Neural cell (in vitro differentiated cells): ENCODE measurements around the gene BIRC6. TPM values are rescaled to one million over a fixed set of nuclear protein-coding genes. Genes with fewer than 3 reads are reported as not detected.

ENCODE experiments used
- H2AFZ ChIP-seq: fragments of 200-600, 300-800 bp; sonication (generic), shearing (Covaris generic); 2 replicates; pipeline ENCODE4 v1.6.0; 2014; ENCODE audit warnings: low read depth, mild to moderate bottlenecking, antibody characterized with exemption, low read length, moderate library complexity
- H3F3A ChIP-seq: fragments of 200-600 bp; shearing (Covaris generic); 2 replicates; pipeline ENCODE4 v1.6.1; 2016; ENCODE audit warnings: mild to moderate bottlenecking, moderate library complexity, mixed read lengths, antibody characterized with exemption, low read length; ENCODE audit not compliant: insufficient read depth, poor library complexity, severe bottlenecking
- H3K27ac ChIP-seq: fragments of 200-600, 300-800 bp; sonication (generic), shearing (Covaris generic); 2 replicates; pipeline ENCODE4 v1.5.1; 2014; ENCODE audit warnings: mild to moderate bottlenecking, low read length, moderate library complexity
- H3K27me3 ChIP-seq: fragments of 300-800, 200-600 bp; sonication (generic), shearing (Covaris generic); 2 replicates; pipeline ENCODE4 v1.6.0; 2014; ENCODE audit warnings: mild to moderate bottlenecking, low read depth, low read length, moderate library complexity; ENCODE audit not compliant: insufficient read depth
- H3K36me3 ChIP-seq: fragments of 300-800, 200-600 bp; sonication (generic), shearing (Covaris generic); 2 replicates; pipeline ENCODE4 v1.5.1; 2014; ENCODE audit warnings: mild to moderate bottlenecking, antibody characterized with exemption, low read length, moderate library complexity; ENCODE audit not compliant: insufficient read depth
- H3K4me2 ChIP-seq: fragments of 300-800, 200-600 bp; sonication (generic), shearing (Covaris generic); 2 replicates; pipeline ENCODE4 v1.6.0; 2014; ENCODE audit warnings: mild to moderate bottlenecking, low read length
- H3K4me3 ChIP-seq: fragments of 300-800, 200-600 bp; sonication (generic), shearing (Covaris generic); 2 replicates; pipeline ENCODE4 v1.5.1; 2014; ENCODE audit warnings: mild to moderate bottlenecking, low read length, moderate library complexity
- H3K79me2 ChIP-seq: fragments of 200-600 bp; shearing (Covaris generic); replicated peaks from 2 replicates; pipeline ENCODE4 v1.6.0; 2014; ENCODE audit warnings: mild to moderate bottlenecking, low read length, moderate library complexity; ENCODE audit not compliant: insufficient read depth
- H3K9ac ChIP-seq: fragments of 300-800, 200-600 bp; sonication (generic), shearing (Covaris generic); 2 replicates; pipeline ENCODE4 v1.6.1; 2016; ENCODE audit warnings: mild to moderate bottlenecking, low read length, mixed read lengths
- H3K9me2 ChIP-seq: fragments of 200-600 bp; shearing (Covaris generic); 2 replicates; pipeline ENCODE4 v1.6.1; 2016; ENCODE audit warnings: mild to moderate bottlenecking, low read length, mixed read lengths; ENCODE audit not compliant: insufficient read depth
- H3K9me3 ChIP-seq: fragments of 200-600, 300-800 bp; sonication (generic), shearing (Covaris generic); 2 replicates; pipeline ENCODE4 v1.6.1; 2016; ENCODE audit warnings: mild to moderate bottlenecking, mixed run types, low read length, moderate library complexity, mixed read lengths
- H4K20me1 ChIP-seq: fragments of 200-600 bp; shearing (Covaris generic); 2 replicates; pipeline ENCODE4 v1.6.1; 2016; ENCODE audit warnings: mild to moderate bottlenecking, mixed run types; ENCODE audit not compliant: insufficient read depth
- EZH2 ChIP-seq: fragments of 200-600, 300-800 bp; shearing (Covaris generic), sonication (generic); IDR thresholded peaks from 2 replicates; pipeline ENCODE4 v1.6.1; 2014; ENCODE audit warnings: antibody characterized with exemption, low read length, borderline replicate concordance, mild to moderate bottlenecking; ENCODE audit not compliant: insufficient read depth, poor library complexity, severe bottlenecking
- MXI1 ChIP-seq: fragments of 450-650 bp; conservative IDR thresholded peaks from 2 replicates; pipeline ENCODE4 v1.6.1; 2014; ENCODE audit warnings: antibody characterized with exemption, mild to moderate bottlenecking; ENCODE audit not compliant: poor library complexity, severe bottlenecking
- POLR2AphosphoS5 ChIP-seq: IDR thresholded peaks from 2 replicates; pipeline ENCODE4 v1.6.1; 2012
- TAF1 ChIP-seq: IDR thresholded peaks from 2 replicates; pipeline ENCODE4 v1.6.1; 2012; ENCODE audit warnings: low read depth
- polyA plus RNA-seq: library from polyadenylated mRNA; depleted of rRNA; stranded (reverse); fragments of >200 nt; gene quantifications from 2 replicates; pipeline ENCODE4 v1.2.3, GENCODE V29; 2014
- TF ChIP-seq, protein P1 (sequence below): IDR thresholded peaks from 2 replicates; pipeline ENCODE4 v1.6.1; 2012; ENCODE audit warnings: borderline replicate concordance

The BIRC6 gene
- polyA plus RNA-seq, 1 donor from 2014 or later: 109 TPM

DNA sequence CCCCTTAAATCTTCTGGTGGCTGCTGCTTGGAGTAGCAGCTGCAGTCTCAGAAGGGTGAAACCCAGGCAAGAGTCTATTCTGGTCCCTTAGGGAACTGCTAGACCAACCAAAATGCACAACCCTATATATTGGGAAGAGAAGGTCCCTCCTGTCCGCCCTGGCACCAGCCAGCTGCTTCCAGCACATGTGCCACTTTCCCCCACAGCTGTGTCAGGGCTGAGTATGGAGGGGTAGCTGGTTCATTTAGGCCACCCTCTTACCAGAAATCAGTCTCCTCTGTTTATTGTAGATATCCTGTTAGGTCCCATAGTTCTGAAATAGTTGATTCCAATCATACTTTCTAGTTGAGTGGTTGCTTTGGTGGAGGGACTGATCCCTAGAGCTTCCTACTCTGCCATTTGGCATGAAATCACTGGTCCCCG is 68.9 kb downstream of the BIRC6 start:
- Histone ChIP-seq H3K9ac (no peak overlapping the region), H3F3A (no peaks in the 10 kb centered on the region), H4K20me1 (no peaks in the 10 kb centered on the region), H3K27ac (no peak overlapping the region), H3K27me3 (no peaks in the 10 kb centered on the region), H3K4me3 (no peak overlapping the region), H3K4me2 (no peak overlapping the region), H3K9me2 (no peaks in the 10 kb centered on the region), H3K79me2 (peaks cover 44% of the 10 kb centered on the region), H2AFZ (no peak overlapping the region), H3K9me3 (no peaks in the 10 kb centered on the region), H3K36me3 (no peaks in the 10 kb centered on the region)
- TF ChIP-seq EZH2 (no peak), TAF1 (no peak)

DNA sequence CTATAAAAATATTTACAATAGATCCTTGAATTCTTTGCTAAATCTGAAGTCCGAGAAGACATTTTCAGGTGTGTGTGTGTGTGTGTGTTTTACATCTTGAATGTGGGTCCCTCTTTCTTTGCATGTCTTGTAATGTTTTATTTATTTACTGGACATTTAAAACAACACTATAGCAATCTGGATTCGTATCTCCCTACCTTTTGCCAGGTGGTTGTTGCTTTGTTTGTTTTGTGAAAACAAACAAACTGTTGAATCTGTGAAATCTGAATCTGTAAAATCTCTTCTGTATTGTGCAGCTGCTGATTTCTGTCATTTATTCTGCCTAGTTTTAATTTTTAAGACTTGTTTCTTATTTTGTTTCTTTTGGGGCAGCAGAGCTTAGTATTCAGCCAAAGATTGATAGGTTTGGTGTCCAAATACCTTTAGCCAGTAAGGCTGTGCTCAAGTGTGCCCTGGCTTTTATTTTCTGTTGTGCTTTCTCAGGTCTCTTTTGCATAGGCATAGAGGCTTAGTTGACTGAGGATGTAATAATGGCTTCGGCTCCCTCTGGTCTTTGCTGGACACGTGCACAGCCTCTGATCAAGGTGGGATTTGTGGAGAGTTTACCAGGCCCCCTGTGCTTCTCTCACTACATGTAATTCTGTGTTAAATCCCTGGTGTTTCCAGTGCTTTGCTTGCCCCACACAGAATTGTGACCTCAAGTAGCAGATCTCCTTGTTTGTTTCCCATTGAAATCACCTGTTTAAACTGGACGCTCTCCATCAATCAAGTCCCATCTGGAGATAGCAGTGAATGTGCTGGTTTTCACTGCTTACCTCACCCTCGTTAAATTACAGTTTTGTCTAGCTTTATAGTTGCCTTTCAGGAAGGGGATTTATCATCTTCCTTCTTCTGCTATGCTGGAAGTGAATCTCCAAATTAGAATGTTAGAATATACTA is 71.1 kb downstream of the BIRC6 start:
- Histone ChIP-seq H3K4me2 (no peak overlapping the region), H4K20me1 (no peaks in the 10 kb centered on the region), H3K9ac (no peak overlapping the region), H3K36me3 (peaks cover 5% of the 10 kb centered on the region), H3K27ac (no peak overlapping the region), H3K9me3 (no peaks in the 10 kb centered on the region), H2AFZ (no peak overlapping the region), H3F3A (no peaks in the 10 kb centered on the region), H3K9me2 (no peaks in the 10 kb centered on the region), H3K79me2 (peaks cover 31% of the 10 kb centered on the region), H3K4me3 (no peak overlapping the region), H3K27me3 (no peaks in the 10 kb centered on the region)
- TF ChIP-seq TAF1: no peak
- TF ChIP-seq MXI1: no peak

DNA sequence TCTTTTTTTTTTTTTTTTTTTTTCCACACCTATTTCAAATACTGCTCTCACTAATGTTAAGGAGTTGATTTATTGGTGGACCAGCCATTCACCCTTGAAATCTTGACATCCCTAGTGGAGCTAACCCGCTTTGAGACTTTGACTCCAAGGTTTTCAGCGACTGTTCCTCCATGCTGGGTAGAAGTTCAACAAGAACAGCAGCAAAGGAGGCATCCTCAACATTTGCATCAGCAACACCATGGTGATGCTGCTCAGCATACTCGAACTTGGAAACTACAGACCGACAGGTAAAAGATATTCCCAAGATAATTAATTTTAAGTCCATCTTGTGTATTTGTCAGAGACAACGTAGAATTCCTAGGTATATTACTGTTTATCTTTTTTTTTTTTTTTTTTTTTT is 74.0 kb downstream of the BIRC6 start:
- Histone ChIP-seq H3K4me3 (no peak overlapping the region), H3K9me2 (no peaks in the 10 kb centered on the region), H3K79me2 (peaks cover 9% of the 10 kb centered on the region), H3K9ac (no peak overlapping the region), H4K20me1 (no peaks in the 10 kb centered on the region), H3F3A (no peaks in the 10 kb centered on the region), H3K4me2 (no peak overlapping the region), H3K27me3 (no peaks in the 10 kb centered on the region), H3K36me3 (peaks cover 5% of the 10 kb centered on the region), H3K9me3 (no peaks in the 10 kb centered on the region), H2AFZ (no peak overlapping the region), H3K27ac (no peak overlapping the region)
- TF ChIP-seq, protein P1, sequence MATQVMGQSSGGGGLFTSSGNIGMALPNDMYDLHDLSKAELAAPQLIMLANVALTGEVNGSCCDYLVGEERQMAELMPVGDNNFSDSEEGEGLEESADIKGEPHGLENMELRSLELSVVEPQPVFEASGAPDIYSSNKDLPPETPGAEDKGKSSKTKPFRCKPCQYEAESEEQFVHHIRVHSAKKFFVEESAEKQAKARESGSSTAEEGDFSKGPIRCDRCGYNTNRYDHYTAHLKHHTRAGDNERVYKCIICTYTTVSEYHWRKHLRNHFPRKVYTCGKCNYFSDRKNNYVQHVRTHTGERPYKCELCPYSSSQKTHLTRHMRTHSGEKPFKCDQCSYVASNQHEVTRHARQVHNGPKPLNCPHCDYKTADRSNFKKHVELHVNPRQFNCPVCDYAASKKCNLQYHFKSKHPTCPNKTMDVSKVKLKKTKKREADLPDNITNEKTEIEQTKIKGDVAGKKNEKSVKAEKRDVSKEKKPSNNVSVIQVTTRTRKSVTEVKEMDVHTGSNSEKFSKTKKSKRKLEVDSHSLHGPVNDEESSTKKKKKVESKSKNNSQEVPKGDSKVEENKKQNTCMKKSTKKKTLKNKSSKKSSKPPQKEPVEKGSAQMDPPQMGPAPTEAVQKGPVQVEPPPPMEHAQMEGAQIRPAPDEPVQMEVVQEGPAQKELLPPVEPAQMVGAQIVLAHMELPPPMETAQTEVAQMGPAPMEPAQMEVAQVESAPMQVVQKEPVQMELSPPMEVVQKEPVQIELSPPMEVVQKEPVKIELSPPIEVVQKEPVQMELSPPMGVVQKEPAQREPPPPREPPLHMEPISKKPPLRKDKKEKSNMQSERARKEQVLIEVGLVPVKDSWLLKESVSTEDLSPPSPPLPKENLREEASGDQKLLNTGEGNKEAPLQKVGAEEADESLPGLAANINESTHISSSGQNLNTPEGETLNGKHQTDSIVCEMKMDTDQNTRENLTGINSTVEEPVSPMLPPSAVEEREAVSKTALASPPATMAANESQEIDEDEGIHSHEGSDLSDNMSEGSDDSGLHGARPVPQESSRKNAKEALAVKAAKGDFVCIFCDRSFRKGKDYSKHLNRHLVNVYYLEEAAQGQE: no peak

DNA sequence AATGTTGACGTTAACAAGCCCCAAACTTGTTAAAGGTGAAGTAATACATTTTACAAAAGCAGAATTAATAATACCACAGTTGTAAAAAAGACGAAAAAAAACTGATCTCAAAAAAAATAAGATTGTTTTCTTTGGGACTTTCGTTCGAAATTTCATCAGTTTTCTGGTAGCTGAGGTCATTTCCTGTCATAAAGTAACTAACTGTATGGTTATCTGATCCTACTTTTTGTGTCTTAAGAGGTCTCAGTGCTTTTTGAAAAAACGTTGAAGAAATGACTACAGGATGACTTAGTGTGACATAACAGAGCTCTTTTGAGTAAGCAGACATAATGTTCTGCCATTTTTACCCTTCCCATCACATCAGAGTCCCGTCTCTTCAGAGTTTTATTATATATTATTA is 79.3 kb downstream of the BIRC6 start:
- no peak overlapping the region for H3K4me2 ChIP-seq
- no peak overlapping the region for H2AFZ ChIP-seq
- H3K27me3 ChIP-seq: no peaks in the 10 kb centered on the region
- peaks cover 5% of the 10 kb centered on the region for H3K36me3 ChIP-seq
- H3F3A ChIP-seq: no peaks in the 10 kb centered on the region
- H3K79me2 ChIP-seq: peaks cover 6% of the 10 kb centered on the region
- no peak overlapping the region for H3K27ac ChIP-seq
- H3K4me3 ChIP-seq: no peak overlapping the region
- H3K9me3 ChIP-seq: no peaks in the 10 kb centered on the region
- H3K9ac ChIP-seq: no peak overlapping the region
- H3K9me2 ChIP-seq: no peaks in the 10 kb centered on the region
- no peaks in the 10 kb centered on the region for H4K20me1 ChIP-seq
- TF ChIP-seq TAF1 (no peak), EZH2 (no peak), POLR2AphosphoS5 (no peak)
